Rectal smooth muscle tissue (tissue), 1 donor: ENCODE results near the gene ZDHHC20.
"Not testable (repeated sequence)": the region's sequence is repeated elsewhere in the genome, so short reads cannot be mapped to it uniquely, and the experiment has no call there.

Experiments
- H3K27ac ChIP-seq: one replicate; pipeline ENCODE4 v1.7.0; 2013; ENCODE audit warnings: low read depth, low read length, inconsistent platforms
- H3K27me3 ChIP-seq: one replicate; pipeline ENCODE4 v1.7.0; 2013; ENCODE audit warnings: low read length; ENCODE audit not compliant: control insufficient read depth, insufficient read depth
- H3K36me3 ChIP-seq: one replicate; pipeline ENCODE4 v1.7.0; 2013; ENCODE audit warnings: low read length; ENCODE audit not compliant: control insufficient read depth, insufficient read depth
- H3K4me1 ChIP-seq: one replicate; pipeline ENCODE4 v1.7.0; 2013; ENCODE audit warnings: low read length; ENCODE audit not compliant: control insufficient read depth, insufficient read depth
- H3K4me3 ChIP-seq: one replicate; pipeline ENCODE4 v1.7.0; 2013; ENCODE audit warnings: low read length
- H3K9ac ChIP-seq: one replicate; pipeline ENCODE4 v1.7.0; 2013; ENCODE audit warnings: low read length

Gene ZDHHC20

GRCh38 chr13:21376998-21377985 lies 81.8 kb downstream of the ZDHHC20 start:
- not testable (repeated sequence) for H3K36me3 ChIP-seq, H3K9ac ChIP-seq, H3K4me1 ChIP-seq, H3K4me3 ChIP-seq, H3K27ac ChIP-seq, H3K27me3 ChIP-seq

DNA sequence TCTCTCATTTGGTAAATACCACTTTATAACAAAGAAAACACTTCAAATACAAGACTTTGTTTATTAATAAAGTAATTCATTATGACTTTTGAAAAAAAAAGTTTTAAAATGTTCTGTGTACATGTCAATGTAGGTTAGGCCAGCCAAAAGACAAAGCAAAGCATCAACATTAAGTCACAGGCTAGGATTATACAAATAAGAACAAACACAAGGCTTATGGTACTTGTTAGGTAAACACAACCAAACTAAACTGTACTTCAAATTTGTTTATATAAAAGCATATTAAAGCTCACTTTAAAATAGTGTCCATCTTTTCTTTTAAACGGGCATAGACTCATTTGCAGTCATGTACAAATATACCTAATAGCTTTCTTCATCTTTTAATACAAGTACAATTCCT lies 86.6 kb downstream of the ZDHHC20 start:
- no peak overlapping the region for H3K27ac ChIP-seq
- H3K4me3 ChIP-seq = no peak overlapping the region
- H3K36me3 ChIP-seq = peaks cover 4% of the 10 kb centered on the region
- no peak overlapping the region for H3K9ac ChIP-seq
- no peaks in the 10 kb centered on the region for H3K27me3 ChIP-seq
- no peaks in the 10 kb centered on the region for H3K4me1 ChIP-seq

- Histone ChIP-seq H3K9ac (no peak overlapping the region), H3K4me3 (no peak overlapping the region), H3K36me3 (no peaks in the 10 kb centered on the region), H3K27ac (no peak overlapping the region), H3K27me3 (no peaks in the 10 kb centered on the region), H3K4me1 (no peaks in the 10 kb centered on the region)
Measured at GRCh38 chr13:21371011-21371410, 88.1 kb downstream of the ZDHHC20 start.

- Histone ChIP-seq H3K9ac (no peak overlapping the region), H3K36me3 (no peaks in the 10 kb centered on the region), H3K4me3 (no peak overlapping the region), H3K4me1 (no peaks in the 10 kb centered on the region), H3K27me3 (no peaks in the 10 kb centered on the region), H3K27ac (no peak overlapping the region)
Measured at GRCh38 chr13:21365574-21365973, 93.5 kb downstream of the ZDHHC20 start.

GRCh38 chr13:21364916-21365315 lies 94.2 kb downstream of the ZDHHC20 start:
- Histone ChIP-seq H3K27ac (no peak overlapping the region), H3K4me1 (no peaks in the 10 kb centered on the region), H3K36me3 (no peaks in the 10 kb centered on the region), H3K27me3 (no peaks in the 10 kb centered on the region), H3K9ac (no peak overlapping the region), H3K4me3 (no peak overlapping the region)

DNA sequence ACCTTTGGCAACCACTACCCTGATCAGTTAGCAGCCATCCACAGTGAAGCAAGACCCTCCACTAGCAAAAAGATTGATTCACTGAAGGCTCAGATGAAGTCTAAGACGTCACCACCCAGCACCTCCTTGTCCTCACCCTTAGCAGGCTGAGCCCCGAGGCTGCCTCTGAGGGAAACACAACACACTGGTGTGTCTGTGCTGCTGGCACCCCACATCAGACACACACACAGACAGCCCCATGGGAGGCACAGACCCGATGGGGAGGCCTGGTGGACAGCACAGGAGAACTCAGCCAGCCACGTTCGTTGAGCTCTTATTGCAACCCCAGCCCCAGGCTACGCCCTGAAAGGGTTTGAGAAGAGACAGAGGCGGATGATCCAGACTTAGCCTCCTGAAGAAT lies 94.7 kb downstream of the ZDHHC20 start:
- Histone ChIP-seq H3K4me3 (no peak overlapping the region), H3K36me3 (no peaks in the 10 kb centered on the region), H3K27ac (no peak overlapping the region), H3K9ac (no peak overlapping the region), H3K4me1 (no peaks in the 10 kb centered on the region), H3K27me3 (no peaks in the 10 kb centered on the region)

DNA sequence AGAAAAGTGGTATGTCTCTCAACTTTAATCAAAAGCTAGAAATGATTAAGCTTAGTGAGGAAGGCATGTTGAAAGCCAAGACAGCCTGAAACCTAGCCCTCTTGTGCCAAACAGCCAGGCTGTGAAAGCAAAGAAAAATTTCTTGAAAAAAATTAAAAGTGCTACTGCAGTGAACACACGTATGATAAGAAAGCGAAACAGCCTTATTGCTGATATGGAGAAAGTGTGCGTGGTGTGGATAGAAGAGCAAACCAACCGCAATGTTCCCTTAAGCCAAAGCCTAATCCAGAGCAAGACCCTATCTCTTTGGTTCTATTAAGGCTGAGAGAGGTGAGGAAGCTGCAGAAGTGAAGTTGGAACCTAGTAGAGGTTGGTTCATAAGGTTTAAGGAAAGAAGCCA lies 96.4 kb downstream of the ZDHHC20 start:
- H3K9ac ChIP-seq = no peak overlapping the region
- no peak overlapping the region for H3K27ac ChIP-seq
- no peaks in the 10 kb centered on the region for H3K36me3 ChIP-seq
- no peak overlapping the region for H3K4me3 ChIP-seq
- H3K4me1 ChIP-seq = no peaks in the 10 kb centered on the region
- no peaks in the 10 kb centered on the region for H3K27me3 ChIP-seq

- Histone ChIP-seq H3K4me1 (no peaks in the 10 kb centered on the region), H3K4me3 (no peak overlapping the region), H3K27ac (no peak overlapping the region), H3K27me3 (no peaks in the 10 kb centered on the region), H3K9ac (no peak overlapping the region), H3K36me3 (no peaks in the 10 kb centered on the region)
Measured at GRCh38 chr13:21361706-21362105, 97.4 kb downstream of the ZDHHC20 start.

DNA sequence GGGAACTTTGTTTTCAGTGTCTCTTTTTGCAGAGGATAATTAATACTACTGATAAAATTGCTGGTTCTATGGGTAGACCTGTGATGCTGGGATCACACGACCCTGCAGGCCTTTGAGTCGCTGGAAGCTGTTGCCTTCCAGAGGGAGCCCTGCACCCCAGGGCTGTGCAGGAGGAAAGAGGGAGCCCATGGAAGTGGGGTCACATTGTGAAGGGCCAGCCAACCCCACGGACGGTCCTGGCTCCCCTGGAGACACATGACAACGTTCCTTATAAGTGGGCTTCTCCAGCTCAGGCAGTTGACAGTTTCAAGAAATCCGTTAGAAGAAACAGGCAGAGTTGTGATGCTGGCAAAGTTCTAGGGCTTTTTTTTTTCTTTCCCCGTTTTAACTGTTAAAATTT lies 98.0 kb downstream of the ZDHHC20 start:
- H3K9ac ChIP-seq = no peak overlapping the region
- no peak overlapping the region for H3K27ac ChIP-seq
- no peaks in the 10 kb centered on the region for H3K36me3 ChIP-seq
- H3K27me3 ChIP-seq = no peaks in the 10 kb centered on the region
- H3K4me3 ChIP-seq = no peak overlapping the region
- H3K4me1 ChIP-seq = no peaks in the 10 kb centered on the region

DNA sequence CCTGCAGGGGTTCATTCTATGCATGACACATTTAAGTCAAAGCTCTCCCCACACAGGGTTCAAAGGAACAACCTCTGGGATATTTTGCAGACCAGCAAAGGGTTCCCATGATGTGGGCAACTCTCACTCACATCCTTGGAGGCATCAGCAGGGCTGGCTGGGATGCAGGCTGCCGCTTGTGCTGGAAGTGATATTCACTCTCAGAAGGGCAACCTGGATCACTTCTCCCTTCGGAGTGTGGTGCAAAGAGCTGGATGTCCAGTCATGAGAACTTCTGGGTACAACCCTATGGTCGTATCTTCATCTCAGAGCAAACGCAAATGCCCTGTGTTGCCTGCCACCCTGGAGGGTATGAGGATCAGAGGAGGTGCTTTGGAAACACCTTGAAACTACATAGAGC lies 98.6 kb downstream of the ZDHHC20 start:
- H3K27ac ChIP-seq = no peak overlapping the region
- H3K36me3 ChIP-seq = no peaks in the 10 kb centered on the region
- H3K4me3 ChIP-seq = no peak overlapping the region
- no peaks in the 10 kb centered on the region for H3K27me3 ChIP-seq
- no peaks in the 10 kb centered on the region for H3K4me1 ChIP-seq
- H3K9ac ChIP-seq = no peak overlapping the region

GRCh38 chr13:21359855-21360254 lies 99.2 kb downstream of the ZDHHC20 start:
- Histone ChIP-seq H3K4me3 (no peak overlapping the region), H3K36me3 (no peaks in the 10 kb centered on the region), H3K27me3 (no peaks in the 10 kb centered on the region), H3K4me1 (no peaks in the 10 kb centered on the region), H3K9ac (no peak overlapping the region), H3K27ac (no peak overlapping the region)

- no peaks in the 10 kb centered on the region for H3K36me3 ChIP-seq
- H3K27me3 ChIP-seq = no peaks in the 10 kb centered on the region
- H3K27ac ChIP-seq = no peak overlapping the region
- H3K9ac ChIP-seq = no peak overlapping the region
- no peak overlapping the region for H3K4me3 ChIP-seq
- H3K4me1 ChIP-seq = no peaks in the 10 kb centered on the region
Measured at GRCh38 chr13:21355304-21355703, 103.8 kb downstream of the ZDHHC20 start.

DNA sequence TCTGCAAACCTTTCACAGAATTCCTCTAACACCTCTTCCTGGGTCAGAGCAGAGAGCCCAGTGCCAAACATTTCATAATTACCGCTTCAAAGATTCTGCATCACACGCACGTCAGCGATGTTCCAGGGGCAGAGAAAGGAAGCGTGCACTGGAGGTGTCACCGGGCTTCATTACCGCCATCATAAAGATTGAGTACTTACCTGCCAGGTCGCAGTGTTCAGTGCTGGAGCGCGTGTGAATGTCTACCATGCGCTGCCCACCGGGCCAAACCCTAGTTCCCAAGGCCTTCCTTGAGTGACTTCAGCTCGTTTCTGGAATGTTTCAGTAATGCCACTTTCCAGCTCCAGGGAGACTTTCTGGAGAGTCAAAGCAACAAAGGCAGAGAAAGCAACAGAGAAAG lies 104.4 kb downstream of the ZDHHC20 start:
- Histone ChIP-seq H3K27me3 (no peaks in the 10 kb centered on the region), H3K27ac (no peak overlapping the region), H3K4me1 (no peaks in the 10 kb centered on the region), H3K9ac (no peak overlapping the region), H3K36me3 (no peaks in the 10 kb centered on the region), H3K4me3 (no peak overlapping the region)
